Fibroblast of lung (primary cell): ENCODE measurements around the gene OPN1MW3.

Source experiments
- CTCF ChIP-seq, 2 donors: IDR thresholded peaks in 1 of 2; conservative IDR thresholded peaks in 1 of 2; 1 replicate in 1 of 2; 2 replicates in 1 of 2; pipeline ENCODE4 v1.5.1; 2011 to 2012; ENCODE audit warnings: low read length in 2 of 2, control low read depth in 1 of 2, inconsistent platforms in 1 of 2, low read depth in 1 of 2, mild to moderate bottlenecking in 1 of 2
- EZH2 ChIP-seq: IDR thresholded peaks from 2 replicates; pipeline ENCODE4 v1.5.1; 2012; ENCODE audit warnings: low read length, control low read depth, mild to moderate bottlenecking; ENCODE audit errors: missing control alignments

- TF ChIP-seq EZH2: no peak
- no peak for TF ChIP-seq CTCF (conservative IDR thresholded peaks at IDR 0.05 in 1 of 2, IDR thresholded peaks at IDR 0.05 in 1 of 2; ENCODE audit: low read depth in 1 of 2, low read length in 2 of 2)
These were observed 43.4 kb downstream of the OPN1MW3 start for GRCh38 chrX:154300816-154301215.
